ENCODE measurements around the gene SMAD6. TPM values are rescaled to one million over a fixed set of nuclear protein-coding genes. Genes with fewer than 3 reads are reported as not detected.

SMAD6 gene
- total and polyA plus RNA-seq, 2 of the 4 experiments (the other 2 are of a cell fraction), result 4.8 to 8.5 TPM

GRCh38 chr15:66754789-66755188 lies 52.8 kb downstream of the SMAD6 start:
- WGBS, 2 experiments (ENCODE audit: extremely low coverage in 2 of 2, insufficient read length in 1 of 2), result no CpG with 5 or more reads among the region's 1 CpG
- Histone ChIP-seq H3K4ac (ENCODE audit: low read depth, low read length) (no peak overlapping the region), H4K91ac (ENCODE audit: insufficient read depth, low read depth, low read length) (no peak overlapping the region), H4K8ac (ENCODE audit: low read depth in 2 of 2, low read length in 2 of 2) (no peak overlapping the region), H3K4me1 (ENCODE audit: control insufficient read depth, insufficient read depth, low read length) (peaks cover 20% of the 10 kb centered on the region), H3K9me1 (ENCODE audit: insufficient read depth, low read length) (peaks cover 26% of the 10 kb centered on the region), H3K27ac (ENCODE audit: insufficient read depth, low read length) (no peak overlapping the region), H3K4me3 (ENCODE audit: insufficient read depth, low read depth, low read length) (no peak overlapping the region), H3K9ac (ENCODE audit: low read depth, low read length) (no peak overlapping the region), H3K36me3 (ENCODE audit: control insufficient read depth, insufficient read depth, low read length) (peaks cover 17% of the 10 kb centered on the region), H3K14ac (replicated peaks; ENCODE audit: low read depth, low read length) (no peak overlapping the region), H3K56ac (ENCODE audit: extremely low read depth, insufficient read depth, low read length) (no peak overlapping the region), H3K79me1 (ENCODE audit: low read depth in 1 of 2, low read length in 2 of 2) (peaks cover 54 to 82% of the 10 kb centered on the region in 2 experiments), H2AK5ac (ENCODE audit: low read depth, low read length) (no peak overlapping the region), H2BK5ac (ENCODE audit: low read depth, low read length, poor library complexity, severe bottlenecking) (no peak overlapping the region), H3K4me2 (ENCODE audit: low read depth, low read length) (no peak overlapping the region), H2BK20ac (ENCODE audit: low read depth, low read length) (no peak overlapping the region), H3K23ac (ENCODE audit: low read depth, low read length) (no peak overlapping the region), H3K27me3 (ENCODE audit: control insufficient read depth, insufficient read depth, low read length) (no peaks in the 10 kb centered on the region), H2AK9ac (replicated peaks; ENCODE audit: low read depth, low read length, poor library complexity) (no peak overlapping the region), H2AFZ (replicated peaks; ENCODE audit: low read length, poor library complexity) (no peak overlapping the region), H3K9me3 (ENCODE audit: control insufficient read depth, insufficient read depth, low read length) (peaks cover 4% of the 10 kb centered on the region; the same call in 1 of the 2 replicates), H4K20me1 (ENCODE audit: insufficient read depth, low read length) (no peaks in the 10 kb centered on the region), H4K5ac (ENCODE audit: low read depth, low read length) (no peak overlapping the region), H2BK120ac (ENCODE audit: low read depth, low read length) (no peak overlapping the region), H3K18ac (ENCODE audit: low read depth, low read length) (no peak overlapping the region), H2BK15ac (ENCODE audit: low read depth, low read length) (no peak overlapping the region)
- POLR2A ChIA-PET (ENCODE audit: unreplicated experiment), result no interaction called here
- CTCF ChIA-PET, result no interaction called here
- TF ChIP-seq CEBPB (IDR thresholded peaks at IDR 0.05; ENCODE audit: low read depth, low read length), result no peak
- no peak for TF ChIP-seq CTCF (conservative IDR thresholded peaks at IDR 0.05; ENCODE audit: low read depth, low read length)
- no peak for TF ChIP-seq RAD21 (IDR thresholded peaks at IDR 0.05; ENCODE audit: low read length)
- TF ChIP-seq ELK1 (IDR thresholded peaks at IDR 0.05; ENCODE audit: borderline replicate concordance, low read depth, low read length), result no peak
- no peak for TF ChIP-seq CHD1 (IDR thresholded peaks at IDR 0.05; ENCODE audit: low read depth, low read length)
- no peak for TF ChIP-seq NFE2L2 (IDR thresholded peaks at IDR 0.05; ENCODE audit: low read depth, low read length)
- TF ChIP-seq POLR2A (IDR thresholded peaks at IDR 0.05; ENCODE audit: low read depth, low read length), result no peak
- TF ChIP-seq MXI1 (IDR thresholded peaks at IDR 0.05; ENCODE audit: borderline replicate concordance, low read depth, low read length), result no peak
- no peak for TF ChIP-seq FOS (IDR thresholded peaks at IDR 0.05; ENCODE audit: low read depth, low read length)
- TF ChIP-seq BHLHE40 (IDR thresholded peaks at IDR 0.05; ENCODE audit: low read depth, low read length), result no peak
- no peak for TF ChIP-seq RCOR1 (IDR thresholded peaks at IDR 0.05; ENCODE audit: insufficient replicate concordance, low read length)
- intact Hi-C loops (cut with micrococcal nuclease) (no loop called here), dilution Hi-C loops (cut with HindIII; ENCODE audit: low sequenced_read_pairs, unreplicated experiment) (no loop called here), in situ Hi-C loops (cut with MboI; ENCODE audit: low sequenced_read_pairs) (no loop called here)
- no TSS peak for BruUV-seq (replicated peaks)
- no peak for DNase-seq
- ATAC-seq (ENCODE audit: low read depth), result no peak

Data from IMR-90 (cell line).